ENCODE data around the gene CALML4.
"Not testable (repeated sequence)": the region's sequence is repeated elsewhere in the genome, so short reads cannot be mapped to it uniquely, and the experiment has no call there.

- TF ChIP-seq CTCF (IDR thresholded peaks at IDR 0.05; ENCODE audit: low read depth, low read length, poor library complexity, severe bottlenecking); EZH2phosphoT487 (IDR thresholded peaks at IDR 0.05; ENCODE audit: borderline replicate concordance, low read length): not testable (repeated sequence)
Observed at GRCh38 chr15:68225442-68225841, 20.3 kb upstream of the CALML4 start.

Measured in DOHH2 (cell line).